Mesodermal cell (in vitro differentiated cells): ENCODE measurements around the gene PTPRN2.

Experiments used
- H3K27ac ChIP-seq: 2 replicates; pipeline ENCODE4 v1.7.0; 2013; ENCODE audit warnings: mild to moderate bottlenecking, low read depth, low read length, moderate library complexity; ENCODE audit not compliant: severe bottlenecking
- H3K36me3 ChIP-seq: 2 replicates; pipeline ENCODE4 v1.7.1; 2013; ENCODE audit warnings: mild to moderate bottlenecking, low read length, moderate library complexity; ENCODE audit not compliant: control insufficient read depth, insufficient read depth
- H3K4me1 ChIP-seq: one replicate; pipeline ENCODE4 v1.7.1; 2013; ENCODE audit warnings: mild to moderate bottlenecking, low read length; ENCODE audit not compliant: insufficient read depth, control insufficient read depth, poor library complexity, severe bottlenecking
- H3K4me3 ChIP-seq: 2 replicates; pipeline ENCODE4 v1.7.0; 2013; ENCODE audit warnings: low read length, control low read depth, mild to moderate bottlenecking; ENCODE audit not compliant: insufficient read depth, poor library complexity, severe bottlenecking; ENCODE audit errors: extremely low read depth
- H3K9me3 ChIP-seq: 2 replicates; pipeline ENCODE4 v1.7.1; 2013; ENCODE audit warnings: mild to moderate bottlenecking, low read length, moderate library complexity; ENCODE audit not compliant: control insufficient read depth
- WGBS, 2 experiments: methylation state at CpG; one replicate each; pipeline ENCODE4 v1.1.5; 2013; ENCODE audit warnings: missing lambda C conversion rate in 2 of 2; ENCODE audit not compliant: insufficient coverage in 2 of 2; 5-methylcytosine and 5-hydroxymethylcytosine counted together

The PTPRN2 gene

DNA sequence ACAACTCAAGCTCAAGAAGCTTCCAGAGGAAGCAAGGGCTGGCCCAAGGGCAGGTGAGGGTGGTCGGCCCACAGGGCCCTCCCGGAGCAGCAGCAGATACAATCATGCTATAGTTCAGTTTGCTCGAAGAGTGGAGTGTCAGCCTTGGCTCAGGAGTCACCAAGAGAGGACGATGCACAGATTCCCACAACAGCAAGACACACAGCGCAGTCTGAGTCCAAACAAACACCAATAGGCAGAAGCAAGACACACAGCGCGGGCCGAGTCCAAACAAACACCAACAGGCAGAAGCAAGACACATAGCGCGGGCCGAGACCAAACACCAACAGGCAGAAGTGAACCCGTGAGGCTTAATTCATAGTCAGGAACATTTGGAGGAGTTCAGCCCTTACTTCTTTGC, 138.4 kb downstream of the PTPRN2 start:
- Histone ChIP-seq H3K4me1 (no peaks in the 10 kb centered on the region), H3K27ac (no peak overlapping the region), H3K9me3 (peaks cover 70% of the 10 kb centered on the region), H3K4me3 (no peak overlapping the region), H3K36me3 (no peaks in the 10 kb centered on the region)
- 78 to 92% methylated on average over 5 to 9 of the region's 12 CpGs for WGBS, 2 experiments

DNA sequence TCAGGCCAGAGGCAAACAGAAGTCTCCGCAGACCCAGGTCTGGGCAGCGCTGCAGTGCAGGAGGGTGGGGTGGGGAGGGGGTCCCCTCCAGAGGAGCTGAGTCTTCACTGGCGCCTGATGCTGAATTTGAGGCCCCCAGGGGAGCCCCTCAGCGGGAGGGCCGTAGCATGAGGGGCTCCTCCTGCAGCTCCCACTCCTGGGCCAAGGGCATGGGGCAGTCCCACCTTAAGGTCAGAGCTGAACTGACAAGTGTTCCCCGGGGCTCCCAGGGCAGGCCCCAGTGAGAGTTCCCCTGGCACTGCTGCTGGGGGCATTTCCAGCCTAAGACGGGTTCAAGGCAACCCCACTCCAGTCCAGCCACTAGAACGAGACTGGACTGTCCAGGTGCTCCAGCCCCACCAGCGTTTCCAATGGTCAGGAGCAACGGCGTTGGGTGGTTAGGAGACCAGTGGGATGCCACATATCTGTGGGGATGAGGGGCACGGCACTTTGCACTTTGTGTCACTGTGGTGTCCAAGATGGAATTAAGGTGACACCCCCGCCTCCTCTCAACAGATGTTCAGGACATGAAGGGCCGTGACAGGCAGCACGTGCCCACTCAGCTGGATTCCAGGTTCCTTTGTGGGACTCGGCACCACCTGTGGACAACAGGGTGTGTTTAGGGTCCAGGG, 139.1 kb downstream of the PTPRN2 start:
- peaks cover 75% of the 10 kb centered on the region for H3K9me3 ChIP-seq
- WGBS, 2 experiments = 70 to 78% methylated on average over 11 to 14 of the region's 16 CpGs
- H3K4me3 ChIP-seq = no peak overlapping the region

DNA sequence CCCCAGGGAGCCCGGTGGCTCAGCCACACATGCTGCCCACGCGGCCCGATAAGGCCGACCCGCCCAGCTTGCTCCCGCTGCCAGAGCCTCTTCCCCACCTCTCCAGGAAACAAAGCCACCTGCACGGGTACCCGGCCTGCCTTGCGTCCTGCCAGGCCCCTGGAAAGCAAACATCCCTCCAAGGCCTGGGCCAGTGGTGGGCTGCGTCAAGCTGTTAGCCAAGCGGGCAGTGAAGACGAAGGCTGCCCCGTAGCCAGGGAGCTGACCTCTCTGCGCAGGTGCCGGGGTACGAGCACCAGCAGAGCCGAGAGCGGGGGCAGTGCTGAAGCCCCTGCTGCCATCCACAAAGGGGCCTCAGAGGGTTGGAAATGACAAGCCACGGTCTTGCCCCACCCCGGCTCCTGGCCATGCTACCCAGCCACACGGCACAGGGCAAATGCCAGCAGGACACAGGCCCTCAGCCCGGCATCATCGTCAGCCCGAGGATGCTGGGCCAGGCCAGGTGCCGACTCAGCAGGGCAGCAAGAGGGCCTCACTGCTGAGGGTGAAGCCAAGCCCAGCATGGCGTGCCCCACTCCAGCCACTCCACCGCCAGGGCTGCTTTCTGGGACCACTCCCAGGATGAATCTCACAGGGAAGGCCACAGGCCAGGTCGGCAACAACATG, 140.0 kb downstream of the PTPRN2 start:
- Histone ChIP-seq H3K4me3 (no peak overlapping the region), H3K36me3 (no peaks in the 10 kb centered on the region), H3K4me1 (no peaks in the 10 kb centered on the region), H3K27ac (no peak overlapping the region), H3K9me3 (peaks cover 75% of the 10 kb centered on the region)
- WGBS, 2 experiments = 82 to 91% methylated on average over 20 to 29 of the region's 29 CpGs

More for the DNA sequence above, 139.1 kb downstream of the PTPRN2 start:
- H3K27ac ChIP-seq = no peak overlapping the region
- H3K4me1 ChIP-seq = no peaks in the 10 kb centered on the region
- H3K36me3 ChIP-seq = no peaks in the 10 kb centered on the region

DNA sequence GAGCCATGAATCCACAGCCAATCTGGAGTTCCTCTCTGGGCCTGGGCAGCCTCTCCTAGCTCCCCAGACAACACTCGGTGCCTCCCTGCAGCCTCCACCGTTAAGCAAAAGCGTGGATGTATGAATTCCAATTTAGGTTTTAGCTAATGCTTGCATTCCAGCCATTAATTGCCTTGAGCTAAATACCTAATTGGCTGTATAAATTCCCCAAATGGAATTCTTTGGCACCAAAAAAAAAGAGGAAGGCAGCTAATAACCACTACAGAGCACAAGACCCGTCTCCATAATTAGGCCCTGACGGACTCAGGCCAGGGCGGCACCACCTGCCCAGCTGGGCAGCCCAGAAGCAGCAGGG, 140.5 kb downstream of the PTPRN2 start:
- H3K4me1 ChIP-seq = no peaks in the 10 kb centered on the region
- 83 to 93% methylated on average over 2 to 6 of the region's 6 CpGs for WGBS, 2 experiments

DNA sequence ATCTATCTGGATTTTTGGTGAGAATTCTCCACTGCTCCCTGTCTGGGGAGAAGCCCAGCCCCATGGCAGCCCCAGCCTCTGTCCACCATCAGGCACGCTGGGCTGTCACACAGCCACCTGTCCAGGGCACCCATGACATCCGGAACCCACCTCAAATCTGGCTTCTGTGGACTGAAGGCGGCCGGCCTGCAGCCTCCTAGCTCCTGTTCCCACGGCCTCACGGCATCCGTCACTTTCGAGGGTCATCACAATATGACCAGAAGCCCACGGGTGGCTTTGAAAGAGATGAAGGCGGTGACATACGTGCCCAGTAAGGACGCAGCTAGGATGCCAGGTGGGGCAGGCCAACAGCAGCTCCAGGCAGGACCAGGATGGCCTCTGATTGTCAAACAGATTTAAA, 140.9 kb downstream of the PTPRN2 start:
- peaks cover 75% of the 10 kb centered on the region for H3K9me3 ChIP-seq
- H3K27ac ChIP-seq = no peak overlapping the region
- no peaks in the 10 kb centered on the region for H3K4me1 ChIP-seq
- 79 to 80% methylated on average over 12 of the region's 12 CpGs for WGBS, 2 experiments
- no peaks in the 10 kb centered on the region for H3K36me3 ChIP-seq
- no peak overlapping the region for H3K4me3 ChIP-seq

More for the DNA sequence above, 140.5 kb downstream of the PTPRN2 start:
- H3K4me3 ChIP-seq = no peak overlapping the region
- no peak overlapping the region for H3K27ac ChIP-seq
- H3K9me3 ChIP-seq = peaks cover 75% of the 10 kb centered on the region
- H3K36me3 ChIP-seq = no peaks in the 10 kb centered on the region

DNA sequence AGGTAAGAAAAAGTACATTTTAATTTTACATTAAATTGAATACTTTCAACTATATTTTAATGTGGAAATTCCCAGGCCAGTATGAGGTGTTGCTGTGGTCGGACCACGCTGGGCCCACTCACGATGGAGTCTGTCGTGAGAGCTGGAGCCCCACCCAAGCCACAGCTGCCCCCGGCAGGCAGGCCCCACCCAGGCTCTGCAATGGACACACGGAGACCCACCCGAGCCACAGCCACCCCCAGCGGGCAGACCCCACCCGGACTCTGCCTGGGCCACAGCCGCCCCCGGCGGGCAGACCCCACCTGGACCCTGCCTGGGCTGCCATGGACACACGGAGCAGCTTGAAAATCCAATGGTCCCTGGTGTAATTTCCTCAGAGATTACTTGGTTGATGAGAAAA, 141.3 kb downstream of the PTPRN2 start:
- no peaks in the 10 kb centered on the region for H3K4me1 ChIP-seq
- 87 to 96% methylated on average over 8 to 11 of the region's 13 CpGs for WGBS, 2 experiments
- H3K9me3 ChIP-seq = peaks cover 73% of the 10 kb centered on the region

DNA sequence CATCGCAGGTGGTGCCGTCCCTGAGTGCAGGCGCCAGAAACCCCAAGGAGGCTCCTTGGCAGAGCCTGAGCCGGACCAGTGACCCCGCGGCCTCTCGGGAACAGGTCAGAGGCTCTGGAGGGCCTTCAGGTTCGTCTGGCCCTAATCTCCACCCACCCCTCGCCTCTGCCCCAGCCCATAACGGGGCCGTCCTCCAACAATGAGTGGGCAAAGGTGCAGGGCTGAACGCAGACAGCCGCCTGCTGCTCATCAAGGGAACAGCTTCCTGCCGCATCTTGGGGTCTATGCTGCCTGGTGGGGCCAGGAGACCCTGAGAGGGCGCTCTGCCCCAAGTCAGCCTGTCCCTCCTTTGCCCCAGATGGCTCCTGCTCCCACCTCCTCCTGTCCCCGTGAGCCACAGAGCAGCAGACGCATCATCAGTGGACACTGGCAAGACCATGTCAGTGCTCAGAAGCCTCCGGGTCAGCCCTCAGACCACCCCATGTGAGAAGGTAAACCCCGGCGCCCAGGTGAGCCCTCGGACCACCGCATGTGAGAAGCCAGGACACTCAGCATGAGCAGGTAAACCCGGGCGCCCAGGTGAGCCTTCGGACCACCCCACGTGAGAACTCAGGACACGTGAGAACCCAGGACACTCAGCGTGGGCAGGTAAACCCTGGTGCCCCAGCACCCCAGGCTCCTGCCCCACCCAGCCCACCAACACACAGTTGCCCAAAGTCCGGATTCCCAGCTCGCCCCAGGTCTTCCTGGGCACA, 142.0 kb downstream of the PTPRN2 start:
- Histone ChIP-seq H3K4me3 (no peak overlapping the region), H3K27ac (no peak overlapping the region), H3K36me3 (no peaks in the 10 kb centered on the region), H3K9me3 (peaks cover 74% of the 10 kb centered on the region), H3K4me1 (no peaks in the 10 kb centered on the region)
- 77 to 80% methylated on average over 20 to 27 of the region's 30 CpGs for WGBS, 2 experiments

More for the DNA sequence above, 141.3 kb downstream of the PTPRN2 start:
- H3K4me3 ChIP-seq = no peak overlapping the region
- H3K36me3 ChIP-seq = no peaks in the 10 kb centered on the region
- no peak overlapping the region for H3K27ac ChIP-seq

DNA sequence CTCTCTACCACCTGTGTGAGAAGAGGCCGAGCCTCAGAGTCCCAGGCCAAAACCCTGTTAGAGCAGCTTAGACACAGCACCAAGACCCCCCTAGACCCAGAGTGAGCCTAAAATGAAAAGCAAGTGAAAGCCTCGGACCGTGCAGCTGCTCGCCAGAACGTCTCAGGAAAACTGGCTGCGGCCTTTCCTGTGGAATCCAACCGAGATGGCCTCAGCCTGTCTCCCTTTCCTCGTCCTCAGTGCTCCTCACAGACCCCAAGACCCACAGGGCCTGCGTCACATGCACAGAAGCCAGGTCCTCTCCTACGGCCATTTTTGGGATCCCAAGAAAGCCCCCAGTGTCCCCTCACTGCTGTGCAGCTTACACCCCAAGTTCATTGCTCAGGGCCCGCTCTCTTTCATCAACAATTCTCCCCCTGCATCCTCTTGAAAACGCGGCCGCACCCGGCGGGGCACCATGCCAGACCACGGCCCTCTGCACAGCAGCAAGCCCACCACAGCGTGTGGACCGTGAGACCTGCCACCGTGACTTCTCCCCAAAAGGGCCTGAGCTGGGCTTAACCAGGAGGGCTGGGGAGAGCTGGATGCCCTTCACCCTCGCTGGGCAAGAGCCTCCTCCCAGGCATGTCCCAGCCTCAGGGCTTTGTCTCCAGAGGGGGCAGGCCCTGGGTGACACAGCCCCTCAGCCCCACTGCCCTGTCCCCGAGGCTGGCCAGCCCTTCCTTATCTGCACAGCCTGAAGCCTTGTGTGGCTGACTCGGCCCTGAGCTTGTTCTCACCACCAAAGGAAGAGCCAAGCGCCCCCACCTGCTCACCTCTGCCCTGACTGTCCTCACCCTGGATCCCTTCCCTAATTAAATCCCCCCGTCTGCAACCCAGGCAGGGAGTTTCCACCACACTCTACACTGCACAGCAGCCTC, 142.9 kb downstream of the PTPRN2 start:
- no peak overlapping the region for H3K27ac ChIP-seq
- no peaks in the 10 kb centered on the region for H3K36me3 ChIP-seq
- no peak overlapping the region for H3K4me3 ChIP-seq
- H3K4me1 ChIP-seq = no peaks in the 10 kb centered on the region
- 72 to 75% methylated on average over 12 to 25 of the region's 25 CpGs for WGBS, 2 experiments
- peaks cover 80% of the 10 kb centered on the region for H3K9me3 ChIP-seq

DNA sequence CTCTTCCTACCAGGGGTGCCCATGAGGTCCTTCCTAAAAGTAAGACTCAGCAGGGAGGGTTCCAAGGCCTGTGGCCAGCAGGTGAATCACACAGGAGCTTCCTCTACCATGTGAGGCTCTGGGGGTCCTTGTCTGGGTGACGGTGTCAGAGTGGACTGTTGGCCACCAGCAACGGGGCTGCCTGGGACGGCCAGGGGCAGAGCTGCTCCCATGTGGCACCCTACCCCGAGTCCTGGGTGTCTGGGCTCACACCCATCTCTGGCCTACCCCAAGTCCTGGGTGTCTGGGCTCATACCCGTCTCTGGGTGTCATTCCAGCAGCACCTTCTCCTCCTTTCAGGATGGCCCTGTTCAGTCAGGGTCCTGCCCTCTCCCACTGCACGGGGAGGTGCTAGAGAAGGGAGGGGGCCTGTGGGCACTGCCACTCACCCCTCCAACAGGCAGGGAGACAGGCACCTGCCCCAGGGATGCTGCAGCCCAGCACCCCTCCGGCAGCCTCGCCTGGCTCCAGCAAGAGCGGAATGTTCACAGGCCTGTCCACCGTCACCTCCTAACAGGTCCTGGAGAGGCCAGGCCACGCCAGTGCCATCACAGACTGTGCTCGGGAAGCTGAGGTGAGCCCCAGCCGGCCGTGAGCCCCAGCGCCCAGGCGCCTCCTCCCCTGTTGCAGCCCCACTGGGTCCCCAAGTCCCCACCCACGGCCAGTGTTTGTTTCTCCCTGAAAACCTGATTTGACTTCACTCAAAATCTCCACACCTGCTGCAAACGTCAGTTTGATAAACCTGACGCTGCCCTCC, 143.7 kb downstream of the PTPRN2 start:
- 77% methylated on average over 17 of the region's 19 CpGs for WGBS, 2 experiments
- Histone ChIP-seq H3K27ac (no peak overlapping the region), H3K4me1 (no peaks in the 10 kb centered on the region), H3K9me3 (peaks cover 85% of the 10 kb centered on the region), H3K4me3 (no peak overlapping the region), H3K36me3 (no peaks in the 10 kb centered on the region)
